ENCODE results near the gene THOC7.

DNA sequence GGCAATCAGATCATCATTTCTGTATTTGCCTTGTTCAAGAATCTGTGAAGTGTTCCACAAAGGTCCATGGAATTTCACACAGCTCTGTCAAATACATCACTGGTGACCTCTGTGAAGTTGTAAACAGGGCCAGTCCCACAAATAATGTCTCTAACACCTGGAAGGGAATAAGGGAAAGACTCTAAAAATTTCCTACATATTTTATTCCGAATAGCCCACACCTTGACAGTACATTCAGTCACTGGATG is 44.5 kb downstream of the THOC7 start, which contains the start of gene C3orf49:
- TF ChIP-seq, protein P1, sequence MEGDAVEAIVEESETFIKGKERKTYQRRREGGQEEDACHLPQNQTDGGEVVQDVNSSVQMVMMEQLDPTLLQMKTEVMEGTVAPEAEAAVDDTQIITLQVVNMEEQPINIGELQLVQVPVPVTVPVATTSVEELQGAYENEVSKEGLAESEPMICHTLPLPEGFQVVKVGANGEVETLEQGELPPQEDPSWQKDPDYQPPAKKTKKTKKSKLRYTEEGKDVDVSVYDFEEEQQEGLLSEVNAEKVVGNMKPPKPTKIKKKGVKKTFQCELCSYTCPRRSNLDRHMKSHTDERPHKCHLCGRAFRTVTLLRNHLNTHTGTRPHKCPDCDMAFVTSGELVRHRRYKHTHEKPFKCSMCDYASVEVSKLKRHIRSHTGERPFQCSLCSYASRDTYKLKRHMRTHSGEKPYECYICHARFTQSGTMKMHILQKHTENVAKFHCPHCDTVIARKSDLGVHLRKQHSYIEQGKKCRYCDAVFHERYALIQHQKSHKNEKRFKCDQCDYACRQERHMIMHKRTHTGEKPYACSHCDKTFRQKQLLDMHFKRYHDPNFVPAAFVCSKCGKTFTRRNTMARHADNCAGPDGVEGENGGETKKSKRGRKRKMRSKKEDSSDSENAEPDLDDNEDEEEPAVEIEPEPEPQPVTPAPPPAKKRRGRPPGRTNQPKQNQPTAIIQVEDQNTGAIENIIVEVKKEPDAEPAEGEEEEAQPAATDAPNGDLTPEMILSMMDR (IDR thresholded peaks at IDR 0.05), result no peak
- TF ChIP-seq POLR2A (IDR thresholded peaks at IDR 0.05), result no peak

Data from adrenal gland (tissue), 5 donors.